Keratinocyte (primary cell): Measurements from ENCODE around the gene EVX2. TPM values are rescaled to one million over a fixed set of nuclear protein-coding genes. Genes with fewer than 3 reads are reported as not detected.

Experiments used
- DNase-seq: peaks from one replicate; pipeline ENCODE4 v3.0.0-alpha.2; 2011; ENCODE audit warnings: low read depth, missing footprints, low spot score
- FAIRE-seq: peaks from 2 replicates; lab custom pipeline; 2011; peaks lifted over from hg19 to GRCh38; lab: Jason Lieb, UNC
- H2AFZ ChIP-seq: 2 replicates; pipeline ENCODE4 v1.6.0; 2012; ENCODE audit warnings: low read length, control low read depth, inconsistent platforms; ENCODE audit not compliant: control insufficient read depth
- H3K27ac ChIP-seq: 2 replicates; pipeline ENCODE4 v1.5.1; 2011; ENCODE audit warnings: low read length; ENCODE audit not compliant: control insufficient read depth, insufficient read depth
- H3K27me3 ChIP-seq: 3 replicates; pipeline ENCODE4 v1.6.0; 2011; ENCODE audit warnings: low read length; ENCODE audit not compliant: control insufficient read depth, insufficient read depth; ENCODE audit errors: extremely low read depth
- H3K36me3 ChIP-seq, 2 experiments: 2 replicates in 1 of 2; 3 replicates in 1 of 2; pipeline ENCODE4 v1.5.1; 2011; ENCODE audit warnings: low read length in 2 of 2, mild to moderate bottlenecking in 1 of 2; ENCODE audit not compliant: control insufficient read depth in 2 of 2, insufficient read depth in 2 of 2; ENCODE audit errors: extremely low read depth in 1 of 2
- H3K4me1 ChIP-seq: 3 replicates; pipeline ENCODE4 v1.5.1; 2011; ENCODE audit warnings: low read length; ENCODE audit not compliant: control insufficient read depth, insufficient read depth; ENCODE audit errors: extremely low read depth
- H3K4me2 ChIP-seq: 3 replicates; pipeline ENCODE4 v1.6.0; 2011; ENCODE audit warnings: low read depth, low read length; ENCODE audit not compliant: control insufficient read depth, insufficient read depth; ENCODE audit errors: extremely low read depth
- H3K4me3 ChIP-seq, 3 experiments: fragments of 200-600 bp in 1 of 3; sonication (generic) in 1 of 3; 2 replicates in 2 of 3; 3 replicates in 1 of 3; pipeline ENCODE4 v1.5.1; 2011 to 2016; ENCODE audit warnings: low read length in 3 of 3, mild to moderate bottlenecking in 3 of 3, control low read depth in 2 of 3, inconsistent platforms in 1 of 3, low read depth in 1 of 3, mixed read lengths in 1 of 3, mixed run types in 1 of 3, moderate library complexity in 1 of 3; ENCODE audit not compliant: control insufficient read depth in 2 of 3, insufficient read depth in 2 of 3; ENCODE audit errors: extremely low read depth in 1 of 3
- H3K79me2 ChIP-seq: 2 replicates; pipeline ENCODE4 v1.6.0; 2012; ENCODE audit warnings: low read length; ENCODE audit not compliant: control insufficient read depth, insufficient read depth
- H3K9ac ChIP-seq: 3 replicates; pipeline ENCODE4 v1.6.0; 2011; ENCODE audit warnings: low read length; ENCODE audit not compliant: control insufficient read depth, insufficient read depth; ENCODE audit errors: extremely low read depth
- H3K9me1 ChIP-seq: 3 replicates; pipeline ENCODE4 v1.6.0; 2011; ENCODE audit warnings: low read length; ENCODE audit not compliant: control insufficient read depth, insufficient read depth; ENCODE audit errors: extremely low read depth
- H3K9me3 ChIP-seq: 2 replicates; pipeline ENCODE4 v1.5.1; 2012; ENCODE audit warnings: low read depth, low read length; ENCODE audit not compliant: control insufficient read depth
- H4K20me1 ChIP-seq: 3 replicates; pipeline ENCODE4 v1.6.0; 2011; ENCODE audit warnings: low read length; ENCODE audit not compliant: control insufficient read depth, insufficient read depth; ENCODE audit errors: extremely low read depth
- EZH2 ChIP-seq: IDR thresholded peaks from one replicate; pipeline ENCODE4 v1.6.1; 2012; ENCODE audit warnings: inconsistent platforms, mild to moderate bottlenecking, low read length, moderate library complexity
- dilution Hi-C: fragments of 300-500 bp; cut with MboI; formaldehyde crosslinking; loops from one replicate; pipeline ENCODE4 v1.7.0; 2020; ENCODE audit warnings: low sequenced_read_pairs; ENCODE audit not compliant: extremely low pct_ligation_motif_present
- polyA plus RNA-seq, 5 experiments: library from polyadenylated mRNA; depleted of rRNA in 3 of 5; stranded (reverse) in 3 of 5; stranded (forward) in 1 of 5; unstranded in 1 of 5; fragments of >200 nt; gene quantifications; 1 replicate in 1 of 5; 2 replicates in 3 of 5; 3 replicates in 1 of 5; pipeline versions ENCODE4 v1.2.1 to v1.2.3, GENCODE V29; 2011 to 2012; ENCODE audit warnings: missing spikeins in 2 of 5, low read depth in 1 of 5, low replicate concordance in 1 of 5
- TF ChIP-seq, protein P1 (sequence below), 3 experiments: IDR thresholded peaks in 1 of 3; conservative IDR thresholded peaks in 1 of 3; optimal IDR thresholded peaks in 1 of 3; 2 replicates in 2 of 3; 3 replicates in 1 of 3; pipeline versions ENCODE3 to v1.5.1; 2011; ENCODE audit warnings: low read length in 3 of 3, mild to moderate bottlenecking in 3 of 3, moderate library complexity in 2 of 3, control low read depth in 1 of 3, inconsistent platforms in 1 of 3; ENCODE audit not compliant: insufficient read depth in 2 of 3; ENCODE audit errors: extremely low read depth in 1 of 3

EVX2 gene
- polyA plus RNA-seq, 1 donor (not counting 4 experiments of a cell fraction or from before 2014, with no cell fraction given): not detected

GRCh38 chr2:176129813-176130146 lies 46.0 kb upstream of the EVX2 start:
- no peaks in the 10 kb centered on the region for H3K9me1 ChIP-seq
- FAIRE-seq (no peak), DNase-seq (no peak)
- peak overlapping the region in 1 of 3 experiments; percentile 27 for H3K4me3 ChIP-seq
- dilution Hi-C loops: no loop called here
- H3K79me2 ChIP-seq: no peaks in the 10 kb centered on the region
- H3K9me3 ChIP-seq: no peaks in the 10 kb centered on the region
- H2AFZ ChIP-seq: no peak overlapping the region
- H3K27ac ChIP-seq: no peak overlapping the region
- H4K20me1 ChIP-seq: no peaks in the 10 kb centered on the region
- H3K4me2 ChIP-seq: peak overlapping the region; percentile 46
- no peaks in the 10 kb centered on the region for H3K4me1 ChIP-seq
- H3K27me3 ChIP-seq: peaks cover 93% of the 10 kb centered on the region
- H3K9ac ChIP-seq: no peak overlapping the region
- no peaks in the 10 kb centered on the region for H3K36me3 ChIP-seq
- TF ChIP-seq EZH2: no peak
- TF ChIP-seq, protein P1, sequence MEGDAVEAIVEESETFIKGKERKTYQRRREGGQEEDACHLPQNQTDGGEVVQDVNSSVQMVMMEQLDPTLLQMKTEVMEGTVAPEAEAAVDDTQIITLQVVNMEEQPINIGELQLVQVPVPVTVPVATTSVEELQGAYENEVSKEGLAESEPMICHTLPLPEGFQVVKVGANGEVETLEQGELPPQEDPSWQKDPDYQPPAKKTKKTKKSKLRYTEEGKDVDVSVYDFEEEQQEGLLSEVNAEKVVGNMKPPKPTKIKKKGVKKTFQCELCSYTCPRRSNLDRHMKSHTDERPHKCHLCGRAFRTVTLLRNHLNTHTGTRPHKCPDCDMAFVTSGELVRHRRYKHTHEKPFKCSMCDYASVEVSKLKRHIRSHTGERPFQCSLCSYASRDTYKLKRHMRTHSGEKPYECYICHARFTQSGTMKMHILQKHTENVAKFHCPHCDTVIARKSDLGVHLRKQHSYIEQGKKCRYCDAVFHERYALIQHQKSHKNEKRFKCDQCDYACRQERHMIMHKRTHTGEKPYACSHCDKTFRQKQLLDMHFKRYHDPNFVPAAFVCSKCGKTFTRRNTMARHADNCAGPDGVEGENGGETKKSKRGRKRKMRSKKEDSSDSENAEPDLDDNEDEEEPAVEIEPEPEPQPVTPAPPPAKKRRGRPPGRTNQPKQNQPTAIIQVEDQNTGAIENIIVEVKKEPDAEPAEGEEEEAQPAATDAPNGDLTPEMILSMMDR (optimal IDR thresholded peaks at IDR 0.05 in 1 of 3, IDR thresholded peaks at IDR 0.05 in 1 of 3, conservative IDR thresholded peaks at IDR 0.05 in 1 of 3; ENCODE audit: extremely low read depth in 1 of 3, insufficient read depth in 2 of 3, low read length in 3 of 3): no peak

GRCh38 chr2:176128982-176129796 lies 45.4 kb upstream of the EVX2 start, which contains the start of gene HOXD8:
Gene HOXD8, plus strand, starts transcription at chr2:176129705. Its CDS starts 662 bp downstream, at chr2:176130367.
- H3K9ac ChIP-seq: no peak within 1 kb of the TSS
- TF ChIP-seq EZH2: peak; percentile 43
- TF ChIP-seq, protein P1 (optimal IDR thresholded peaks at IDR 0.05 in 1 of 3, IDR thresholded peaks at IDR 0.05 in 1 of 3, conservative IDR thresholded peaks at IDR 0.05 in 1 of 3; ENCODE audit: extremely low read depth in 1 of 3, insufficient read depth in 2 of 3, low read length in 3 of 3): no peak
- H3K27ac ChIP-seq: no peak within 1 kb of the TSS
- H3K4me3 ChIP-seq: peak within 1 kb of the TSS in 2 of 3 experiments; percentile 6 to 27
- peaks cover 93% of the 10 kb centered on the region for H3K27me3 ChIP-seq
- H3K36me3 ChIP-seq: no peaks in the 10 kb centered on the region
- FAIRE-seq: no peak
- no peaks in the 10 kb centered on the region for H3K79me2 ChIP-seq
- H3K4me2 ChIP-seq: peak within 1 kb of the TSS; percentile 46
- no peaks in the 10 kb centered on the region for H3K4me1 ChIP-seq
- no peaks in the 10 kb centered on the region for H3K9me1 ChIP-seq
- no peaks in the 10 kb centered on the region for H3K9me3 ChIP-seq
- H2AFZ ChIP-seq: no peak within 1 kb of the TSS
- dilution Hi-C loops: no loop called here
- no peak for DNase-seq
- H4K20me1 ChIP-seq: no peaks in the 10 kb centered on the region
